HG02852 (cell line): ENCODE data around the gene C14orf93.
A peak's percentile ranks its signal among the peaks of the same experiment; 100 is the strongest.

Source experiments
- ATAC-seq: cut with Tn5 transposase; IDR thresholded peaks from one replicate; pipeline ENCODE4 v1.9.1; 2021; ENCODE audit warnings: mild to moderate bottlenecking, moderate library complexity; ENCODE audit not compliant: unreplicated experiment

Gene C14orf93

GRCh38 chr14:23045419-23046357, 35.7 kb upstream of the C14orf93 start:
- no peak for ATAC-seq

- ATAC-seq: no peak
These were observed 34.9 kb upstream of the C14orf93 start for GRCh38 chr14:23044840-23045239.

GRCh38 chr14:23043754-23044153, 33.8 kb upstream of the C14orf93 start:
- ATAC-seq: no peak

GRCh38 chr14:23043145-23043544, 33.2 kb upstream of the C14orf93 start:
- no peak for ATAC-seq

- ATAC-seq: no peak
These were observed 32.4 kb upstream of the C14orf93 start, which contains the start of gene PSMB11 for GRCh38 chr14:23042162-23042965. PSMB11 (plus strand) TSS chr14:23042212; CDS start chr14:23042226, 14 bp downstream.

- ATAC-seq: no peak
These were observed 31.8 kb upstream of the C14orf93 start for GRCh38 chr14:23041729-23042128.

GRCh38 chr14:23040100-23040499, 30.2 kb upstream of the C14orf93 start:
- no peak for ATAC-seq

- ATAC-seq: no peak
These were observed 25.6 kb upstream of the C14orf93 start for GRCh38 chr14:23035303-23036144.

- ATAC-seq: peak; percentile 96
These were observed 24.8 kb upstream of the C14orf93 start, which contains the start of gene PSMB5 for GRCh38 chr14:23034498-23035302. PSMB5 (minus strand) TSS chr14:23034900; CDS start chr14:23034881, 19 bp downstream.

GRCh38 chr14:23033801-23034497, 24.0 kb upstream of the C14orf93 start:
- no peak for ATAC-seq

GRCh38 chr14:23033251-23033727, 23.3 kb upstream of the C14orf93 start:
- no peak for ATAC-seq

GRCh38 chr14:23030936-23031335, 21.0 kb upstream of the C14orf93 start:
- no peak for ATAC-seq

- ATAC-seq: no peak
These were observed 18.9 kb upstream of the C14orf93 start for GRCh38 chr14:23028799-23029198.

- no peak for ATAC-seq
These were observed 15.3 kb upstream of the C14orf93 start for GRCh38 chr14:23025151-23025814.

GRCh38 chr14:23024612-23025075, 14.7 kb upstream of the C14orf93 start:
- no peak for ATAC-seq

GRCh38 chr14:23023795-23024152, 13.8 kb upstream of the C14orf93 start:
- ATAC-seq: no peak

- ATAC-seq: no peak
These were observed 13.3 kb upstream of the C14orf93 start for GRCh38 chr14:23023022-23023794.
